ENCODE data around the gene KRT84. TPM values are rescaled to one million over a fixed set of nuclear protein-coding genes. Genes with fewer than 3 reads are reported as not detected.

Gene KRT84
- total RNA-seq, 5 donors from 2014 or later (not counting 1 experiment from before 2014, with no cell fraction given): not detected

- CTCF ChIA-PET: no interaction called here
- Mint-ChIP-seq H3K4me1 (peaks cover 9 to 14% (median 10%) of the 10 kb centered on the region in 3 donors), H3K36me3 (no peaks in the 10 kb centered on the region), H3K27me3 (peaks cover 0 to 3% of the 10 kb centered on the region in 2 donors), H3K9me3 (no peaks in the 10 kb centered on the region), H3K27ac (no peak overlapping the region), H3K4me3 (peak overlapping the region in 1 of 3 donors; percentile 9)
- H3K4me1 ChIP-seq (ENCODE audit: control insufficient read depth in 1 of 2, extremely low read depth in 1 of 2, insufficient read depth in 2 of 2, low read length in 2 of 2): peaks cover 4 to 14% of the 10 kb centered on the region in 2 experiments
- WGBS (ENCODE audit: insufficient coverage): no CpG with 5 or more reads among the region's 2 CpGs
- no peaks in the 10 kb centered on the region for H3K36me3 ChIP-seq (ENCODE audit: control insufficient read depth in 2 of 2, extremely low read depth in 1 of 2, insufficient read depth in 1 of 2, low read length in 1 of 2)
- ATAC-seq (replicated peaks in 1 of 4): peak; percentile 45 to 75 (median 72)
- POLR2A ChIA-PET: no interaction called here
- DNase-seq: peak in 1 of 35 experiments; percentile 22
- no peak overlapping the region for H3K4me3 ChIP-seq (ENCODE audit: control insufficient read depth in 1 of 2, extremely low read depth in 1 of 2, low read length in 1 of 2)
- H3K27ac ChIP-seq (ENCODE audit: low read length): no peak overlapping the region
- H3K27me3 ChIP-seq (replicated peaks in 1 of 2; ENCODE audit: control insufficient read depth in 2 of 2, extremely low read depth in 1 of 2, insufficient read depth in 2 of 2, low read length in 1 of 2): peaks cover 2 to 8% of the 10 kb centered on the region in 2 experiments
- no peaks in the 10 kb centered on the region for H3K9me3 ChIP-seq
These were observed 2.6 kb downstream of the KRT84 start for GRCh38 chr12:52382854-52383253.

GRCh38 chr12:52381206-52381605, 4.2 kb downstream of the KRT84 start:
- H3K9me3 ChIP-seq: no peaks in the 10 kb centered on the region
- CTCF ChIA-PET: no interaction called here
- POLR2A ChIA-PET: no interaction called here
- H3K36me3 ChIP-seq (ENCODE audit: control insufficient read depth in 2 of 2, extremely low read depth in 1 of 2, insufficient read depth in 1 of 2, low read length in 1 of 2): no peaks in the 10 kb centered on the region
- no peaks in the 10 kb centered on the region for H3K36me3 Mint-ChIP-seq
- H3K27ac Mint-ChIP-seq: no peak overlapping the region
- DNase-seq: no peak
- H3K27me3 Mint-ChIP-seq: peaks cover 11 to 15% of the 10 kb centered on the region in 2 donors
- H3K4me3 Mint-ChIP-seq: no peak overlapping the region
- peaks cover 4 to 14% of the 10 kb centered on the region in 2 experiments for H3K4me1 ChIP-seq (ENCODE audit: control insufficient read depth in 1 of 2, extremely low read depth in 1 of 2, insufficient read depth in 2 of 2, low read length in 2 of 2)
- H3K4me1 Mint-ChIP-seq: peaks cover 9 to 14% (median 10%) of the 10 kb centered on the region in 3 donors
- no peaks in the 10 kb centered on the region for H3K9me3 Mint-ChIP-seq
- no peak overlapping the region for H3K4me3 ChIP-seq (ENCODE audit: control insufficient read depth in 1 of 2, extremely low read depth in 1 of 2, low read length in 1 of 2)
- no peak overlapping the region for H3K27ac ChIP-seq (ENCODE audit: low read length)
- 100% methylated on average over 5 of the region's 8 CpGs for WGBS (ENCODE audit: insufficient coverage)
- ATAC-seq (replicated peaks in 1 of 4): no peak
- peaks cover 0 to 22% of the 10 kb centered on the region in 2 experiments for H3K27me3 ChIP-seq (replicated peaks in 1 of 2; ENCODE audit: control insufficient read depth in 2 of 2, extremely low read depth in 1 of 2, insufficient read depth in 2 of 2, low read length in 1 of 2)

GRCh38 chr12:52380271-52380694, 5.2 kb downstream of the KRT84 start:
- Histone ChIP-seq H3K36me3 (ENCODE audit: control insufficient read depth in 2 of 2, extremely low read depth in 1 of 2, insufficient read depth in 1 of 2, low read length in 1 of 2) (no peaks in the 10 kb centered on the region), H3K4me3 (ENCODE audit: control insufficient read depth in 1 of 2, extremely low read depth in 1 of 2, low read length in 1 of 2) (no peak overlapping the region), H3K4me1 (ENCODE audit: control insufficient read depth in 1 of 2, extremely low read depth in 1 of 2, insufficient read depth in 2 of 2, low read length in 2 of 2) (peaks cover 4 to 14% of the 10 kb centered on the region in 2 experiments), H3K9me3 (no peaks in the 10 kb centered on the region), H3K27me3 (replicated peaks in 1 of 2; ENCODE audit: control insufficient read depth in 2 of 2, extremely low read depth in 1 of 2, insufficient read depth in 2 of 2, low read length in 1 of 2) (peaks cover 0 to 22% of the 10 kb centered on the region in 2 experiments), H3K27ac (ENCODE audit: low read length) (no peak overlapping the region)
- ChIA-PET POLR2A (no interaction called here), CTCF (no interaction called here)
- no peak overlapping the region for H3K4me3 Mint-ChIP-seq
- H3K36me3 Mint-ChIP-seq: no peaks in the 10 kb centered on the region
- DNase-seq (no peak), ATAC-seq (replicated peaks in 1 of 4) (no peak)
- no peak overlapping the region for H3K27ac Mint-ChIP-seq
- no peaks in the 10 kb centered on the region for H3K9me3 Mint-ChIP-seq
- H3K4me1 Mint-ChIP-seq: peaks cover 9 to 14% (median 10%) of the 10 kb centered on the region in 3 donors
- H3K27me3 Mint-ChIP-seq: peaks cover 11 to 21% of the 10 kb centered on the region in 2 donors
- WGBS (ENCODE audit: insufficient coverage): 79% methylated on average over 14 of the region's 15 CpGs

- Histone ChIP-seq H3K9me3 (no peaks in the 10 kb centered on the region), H3K4me3 (ENCODE audit: control insufficient read depth in 1 of 2, extremely low read depth in 1 of 2, low read length in 1 of 2) (no peak overlapping the region), H3K27ac (ENCODE audit: low read length) (no peak overlapping the region), H3K27me3 (replicated peaks in 1 of 2; ENCODE audit: control insufficient read depth in 2 of 2, extremely low read depth in 1 of 2, insufficient read depth in 2 of 2, low read length in 1 of 2) (peaks cover 0 to 22% of the 10 kb centered on the region in 2 experiments), H3K4me1 (ENCODE audit: control insufficient read depth in 1 of 2, extremely low read depth in 1 of 2, insufficient read depth in 2 of 2, low read length in 2 of 2) (peaks cover 4 to 14% of the 10 kb centered on the region in 2 experiments), H3K36me3 (ENCODE audit: control insufficient read depth in 2 of 2, extremely low read depth in 1 of 2, insufficient read depth in 1 of 2, low read length in 1 of 2) (no peaks in the 10 kb centered on the region)
- ChIA-PET CTCF (no interaction called here), POLR2A (interaction anchor here in 1 of 2 donors (0.5 kb wide), 1 partner anchor 556 kb away, joined by 3 read pairs; no protein-coding TSS in a partner anchor)
- no peak for ATAC-seq (replicated peaks in 1 of 4)
- Mint-ChIP-seq H3K4me3 (no peak overlapping the region), H3K4me1 (peaks cover 9 to 14% (median 10%) of the 10 kb centered on the region in 3 donors), H3K27ac (no peak overlapping the region), H3K9me3 (peaks cover 0 to under 1% (median 0%) of the 10 kb centered on the region in 3 donors), H3K36me3 (no peaks in the 10 kb centered on the region), H3K27me3 (peaks cover 11 to 21% of the 10 kb centered on the region in 2 donors)
- DNase-seq: no peak
- WGBS (ENCODE audit: insufficient coverage): 80% methylated on average over 1 of the region's 6 CpGs
These were observed 5.9 kb downstream of the KRT84 start for GRCh38 chr12:52379536-52379935.

- WGBS (ENCODE audit: insufficient coverage): 74% methylated on average over 10 of the region's 19 CpGs
- Histone ChIP-seq H3K9me3 (no peaks in the 10 kb centered on the region), H3K27ac (ENCODE audit: low read length) (no peak overlapping the region), H3K36me3 (ENCODE audit: control insufficient read depth in 2 of 2, extremely low read depth in 1 of 2, insufficient read depth in 1 of 2, low read length in 1 of 2) (no peaks in the 10 kb centered on the region), H3K4me3 (ENCODE audit: control insufficient read depth in 1 of 2, extremely low read depth in 1 of 2, low read length in 1 of 2) (no peak overlapping the region), H3K4me1 (ENCODE audit: control insufficient read depth in 1 of 2, extremely low read depth in 1 of 2, insufficient read depth in 2 of 2, low read length in 2 of 2) (peaks cover 4 to 9% of the 10 kb centered on the region in 2 experiments), H3K27me3 (replicated peaks in 1 of 2; ENCODE audit: control insufficient read depth in 2 of 2, extremely low read depth in 1 of 2, insufficient read depth in 2 of 2, low read length in 1 of 2) (peaks cover 0 to 22% of the 10 kb centered on the region in 2 experiments)
- no peak overlapping the region for H3K4me3 Mint-ChIP-seq
- no peaks in the 10 kb centered on the region for H3K36me3 Mint-ChIP-seq
- ATAC-seq (replicated peaks in 1 of 4) (no peak), DNase-seq (no peak)
- peaks cover 11 to 21% of the 10 kb centered on the region in 2 donors for H3K27me3 Mint-ChIP-seq
- H3K9me3 Mint-ChIP-seq: peaks cover 0 to 11% (median 7%) of the 10 kb centered on the region in 3 donors
- ChIA-PET CTCF (interaction anchor here in 1 of 2 donors (0.8 kb wide), 1 partner anchor 493 kb away, joined by 3 read pairs; no protein-coding TSS in a partner anchor), POLR2A (no interaction called here)
- H3K4me1 Mint-ChIP-seq: peaks cover 6 to 8% (median 7%) of the 10 kb centered on the region in 3 donors
- H3K27ac Mint-ChIP-seq: no peak overlapping the region
These were observed 7.4 kb downstream of the KRT84 start for GRCh38 chr12:52378091-52378490.

- CTCF ChIA-PET: no interaction called here
- H3K9me3 Mint-ChIP-seq: peaks cover 0 to 11% (median 7%) of the 10 kb centered on the region in 3 donors
- Histone ChIP-seq H3K36me3 (ENCODE audit: control insufficient read depth in 2 of 2, extremely low read depth in 1 of 2, insufficient read depth in 1 of 2, low read length in 1 of 2) (no peaks in the 10 kb centered on the region), H3K4me1 (ENCODE audit: control insufficient read depth in 1 of 2, extremely low read depth in 1 of 2, insufficient read depth in 2 of 2, low read length in 2 of 2) (peaks cover 0 to 2% of the 10 kb centered on the region in 2 experiments), H3K27ac (ENCODE audit: low read length) (no peak overlapping the region), H3K27me3 (replicated peaks in 1 of 2; ENCODE audit: control insufficient read depth in 2 of 2, extremely low read depth in 1 of 2, insufficient read depth in 2 of 2, low read length in 1 of 2) (peaks cover 0 to 22% of the 10 kb centered on the region in 2 experiments), H3K4me3 (ENCODE audit: control insufficient read depth in 1 of 2, extremely low read depth in 1 of 2, low read length in 1 of 2) (no peak overlapping the region), H3K9me3 (no peaks in the 10 kb centered on the region)
- POLR2A ChIA-PET: no interaction called here
- H3K27ac Mint-ChIP-seq: no peak overlapping the region
- no peak overlapping the region for H3K4me3 Mint-ChIP-seq
- no peaks in the 10 kb centered on the region for H3K36me3 Mint-ChIP-seq
- peaks cover 12 to 21% of the 10 kb centered on the region in 2 donors for H3K27me3 Mint-ChIP-seq
- peaks cover 0 to under 1% (median 0%) of the 10 kb centered on the region in 3 donors for H3K4me1 Mint-ChIP-seq
- DNase-seq (no peak), ATAC-seq (replicated peaks in 1 of 4) (no peak)
- 90% methylated on average over 2 of the region's 8 CpGs for WGBS (ENCODE audit: insufficient coverage)
These were observed 8.2 kb downstream of the KRT84 start for GRCh38 chr12:52377266-52377665.

Data from T-cell (primary cell).